H9 (cell line): ENCODE results near the gene COL18A1. TPM values are rescaled to one million over a fixed set of nuclear protein-coding genes. Genes with fewer than 3 reads are reported as not detected.

ENCODE experiments used
- DNase-seq: peaks from one replicate; pipeline ENCODE4 v3.0.0-alpha.2; 2017
- H2AFZ ChIP-seq: one replicate; pipeline ENCODE4 v1.6.1; 2013; ENCODE audit warnings: mild to moderate bottlenecking, low read length, control low read depth, moderate library complexity
- H2AK5ac ChIP-seq: 2 replicates; pipeline ENCODE4 v1.6.1; 2013; ENCODE audit warnings: low read length, control low read depth, mixed read lengths; ENCODE audit not compliant: insufficient read length
- H2BK120ac ChIP-seq: one replicate; pipeline ENCODE4 v1.6.1; 2013; ENCODE audit warnings: low read depth, mild to moderate bottlenecking, low read length, control low read depth, inconsistent platforms; ENCODE audit not compliant: poor library complexity, severe bottlenecking
- H2BK12ac ChIP-seq: 2 replicates; pipeline ENCODE4 v1.6.1; 2013; ENCODE audit warnings: low read length, control low read depth, mixed read lengths, low read depth; ENCODE audit not compliant: insufficient read length
- H2BK15ac ChIP-seq: 2 replicates; pipeline ENCODE4 v1.6.1; 2013; ENCODE audit warnings: low read depth, low read length, control low read depth
- H2BK20ac ChIP-seq: one replicate; pipeline ENCODE4 v1.6.1; 2013; ENCODE audit warnings: low read depth, mild to moderate bottlenecking, low read length, control low read depth, inconsistent platforms; ENCODE audit not compliant: poor library complexity, severe bottlenecking
- H2BK5ac ChIP-seq: 2 replicates; pipeline ENCODE4 v1.6.1; 2013; ENCODE audit warnings: low read length, control low read depth, mixed read lengths; ENCODE audit not compliant: insufficient read length
- H3K14ac ChIP-seq: 2 replicates; pipeline ENCODE4 v1.6.1; 2013; ENCODE audit warnings: low read length, control low read depth; ENCODE audit not compliant: insufficient read depth
- H3K18ac ChIP-seq: 2 replicates; pipeline ENCODE4 v1.6.1; 2013; ENCODE audit warnings: low read depth, mild to moderate bottlenecking, mixed read lengths, low read length, control low read depth; ENCODE audit not compliant: insufficient read length
- H3K23ac ChIP-seq: 2 replicates; pipeline ENCODE4 v1.6.1; 2013; ENCODE audit warnings: low read length, control low read depth, mixed read lengths, low read depth; ENCODE audit not compliant: insufficient read length
- H3K23me2 ChIP-seq: 2 replicates; pipeline ENCODE4 v1.6.1; 2013; ENCODE audit warnings: low read depth, mild to moderate bottlenecking, mixed read lengths, low read length, control low read depth; ENCODE audit not compliant: insufficient read length, poor library complexity, severe bottlenecking
- H3K27ac ChIP-seq: 2 replicates; pipeline ENCODE4 v1.5.1; 2013; ENCODE audit warnings: low read length, control low read depth, mixed read lengths, low read depth; ENCODE audit not compliant: insufficient read length
- H3K27me3 ChIP-seq: 2 replicates; pipeline ENCODE4 v1.6.1; 2013; ENCODE audit warnings: low read length, control low read depth, inconsistent platforms; ENCODE audit not compliant: insufficient read depth
- H3K4ac ChIP-seq: 2 replicates; pipeline ENCODE4 v1.6.1; 2013; ENCODE audit warnings: low read depth, mild to moderate bottlenecking, control low read depth, inconsistent platforms, low read length, moderate library complexity
- H3K4me1 ChIP-seq: 2 replicates; pipeline ENCODE4 v1.6.1; 2013; ENCODE audit warnings: low read length, control low read depth, inconsistent platforms; ENCODE audit not compliant: insufficient read depth
- H3K4me2 ChIP-seq: 2 replicates; pipeline ENCODE4 v1.6.1; 2013; ENCODE audit warnings: low read length, control low read depth, mixed read lengths; ENCODE audit not compliant: insufficient read length, insufficient read depth
- H3K56ac ChIP-seq: 2 replicates; pipeline ENCODE4 v1.6.1; 2013; ENCODE audit warnings: low read depth, mild to moderate bottlenecking, mixed read lengths, low read length, control low read depth; ENCODE audit not compliant: insufficient read length
- H3K79me1 ChIP-seq: 2 replicates; pipeline ENCODE4 v1.6.1; 2013; ENCODE audit warnings: low read depth, mild to moderate bottlenecking, moderate library complexity, low read length, control low read depth, inconsistent platforms; ENCODE audit not compliant: insufficient read depth, poor library complexity, severe bottlenecking
- H3K79me2 ChIP-seq: 2 replicates; pipeline ENCODE4 v1.6.1; 2013; ENCODE audit warnings: low read length, control low read depth, inconsistent platforms; ENCODE audit not compliant: insufficient read depth
- H3K9ac ChIP-seq: 2 replicates; pipeline ENCODE4 v1.6.1; 2013; ENCODE audit warnings: low read length, control low read depth, mixed read lengths; ENCODE audit not compliant: insufficient read length; ENCODE audit errors: extremely low read depth
- H3K9me3 ChIP-seq: one replicate; pipeline ENCODE4 v1.6.1; 2013; ENCODE audit warnings: low read depth, low read length, inconsistent platforms; ENCODE audit not compliant: control insufficient read depth
- H3T11ph ChIP-seq: one replicate; pipeline ENCODE4 v1.6.1; 2013; ENCODE audit warnings: mild to moderate bottlenecking, low read length, control low read depth, inconsistent platforms
- H4K20me1 ChIP-seq: one replicate; pipeline ENCODE4 v1.6.1; 2013; ENCODE audit not compliant: control insufficient read depth, insufficient read length, insufficient read depth
- H4K5ac ChIP-seq: 2 replicates; pipeline ENCODE4 v1.6.1; 2013; ENCODE audit warnings: low read depth, mild to moderate bottlenecking, mixed read lengths, low read length, control low read depth; ENCODE audit not compliant: insufficient read length
- H4K8ac ChIP-seq: replicated peaks from 2 replicates; pipeline ENCODE4 v1.6.1; 2013; ENCODE audit warnings: low read length, control low read depth, mixed read lengths, low read depth; ENCODE audit not compliant: insufficient read length
- H4K91ac ChIP-seq: 2 replicates; pipeline ENCODE4 v1.6.1; 2013; ENCODE audit warnings: low read depth, mild to moderate bottlenecking, moderate library complexity, mixed read lengths, low read length, control low read depth; ENCODE audit not compliant: insufficient read length
- H3K27ac Mint-ChIP-seq, 3 experiments: 2 replicates in 2 of 3; 3 replicates in 1 of 3; pipeline ENCODE4 v1.8.0; 2020 to 2021; ENCODE audit warnings: mixed read lengths in 3 of 3, mild to moderate bottlenecking in 1 of 3, moderate library complexity in 1 of 3
- H3K27me3 Mint-ChIP-seq: 2 replicates; pipeline ENCODE4 v1.8.0; 2021; ENCODE audit warnings: low read depth, mild to moderate bottlenecking, moderate library complexity, mixed read lengths
- H3K36me3 Mint-ChIP-seq, 3 experiments: 2 replicates in 2 of 3; 3 replicates in 1 of 3; pipeline ENCODE4 v1.8.0; 2020 to 2021; ENCODE audit warnings: low read depth in 3 of 3, mixed read lengths in 3 of 3; ENCODE audit not compliant: insufficient read depth in 1 of 3
- H3K4me1 Mint-ChIP-seq, 2 experiments: 2 replicates each; pipeline ENCODE4 v1.8.0; 2020; ENCODE audit warnings: mixed read lengths in 2 of 2
- H3K4me3 Mint-ChIP-seq, 2 experiments: 2 replicates in 1 of 2; 3 replicates in 1 of 2; pipeline ENCODE4 v1.8.0; 2020 to 2021; ENCODE audit warnings: mild to moderate bottlenecking in 2 of 2, mixed read lengths in 2 of 2, moderate library complexity in 1 of 2
- H3K9me3 Mint-ChIP-seq, 2 experiments: 2 replicates in 1 of 2; 3 replicates in 1 of 2; pipeline ENCODE4 v1.8.0; 2020; ENCODE audit warnings: mild to moderate bottlenecking in 2 of 2, mixed read lengths in 2 of 2, moderate library complexity in 1 of 2
- WGBS: extraction: QIAGEN DNeasy Blood & Tissue Kit; methylation state at CpG from one replicate; pipeline ENCODE4 v1.1.7; 2013; ENCODE audit warnings: missing lambda C conversion rate, low lambda C conversion rate, mixed read lengths; ENCODE audit not compliant: insufficient read length; ENCODE audit errors: extremely low coverage; 5-methylcytosine and 5-hydroxymethylcytosine counted together
- total RNA-seq: library from RNA; stranded (reverse); gene quantifications from 2 replicates; pipeline ENCODE4 v1.2.1, GENCODE V29; 2021
- TF ChIP-seq, protein P1 (sequence below): fragments of 200-600 bp; sonication (generic); conservative IDR thresholded peaks from 3 replicates; pipeline ENCODE4 v1.8.0; 2021; ENCODE audit warnings: antibody characterized with exemption, mild to moderate bottlenecking

Gene COL18A1
- total RNA-seq, 1 experiment from 2014 or later = 232 TPM

DNA sequence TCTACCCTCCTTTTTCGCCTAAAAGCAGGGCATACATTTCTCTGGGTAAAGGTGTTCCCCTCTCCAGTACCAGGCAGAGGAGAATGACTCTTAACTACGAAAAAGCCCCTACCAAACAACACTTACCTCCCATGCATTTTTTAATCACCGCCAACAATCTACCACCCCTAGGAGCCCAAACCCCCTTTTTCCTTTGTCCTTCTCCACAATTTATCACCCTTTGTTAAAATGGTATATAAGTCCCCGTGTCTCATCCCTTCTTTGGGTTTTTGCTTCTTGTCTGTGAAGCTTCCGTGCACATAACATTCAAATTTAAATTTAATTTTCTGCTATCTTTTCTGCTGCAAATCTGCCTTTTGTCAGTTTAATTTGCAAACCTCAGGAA lies 27.6 kb upstream of the COL18A1 start:
- peaks cover 43 to 45% of the 10 kb centered on the region in 2 experiments for H3K4me1 Mint-ChIP-seq
- Histone ChIP-seq H3K4me1 (no peaks in the 10 kb centered on the region; the same call in 1 of the 2 replicates), H4K8ac (no peak overlapping the region), H2BK12ac (no peak overlapping the region), H3K23me2 (no peaks in the 10 kb centered on the region), H3K79me1 (no peaks in the 10 kb centered on the region), H3K4ac (no peak overlapping the region), H2BK20ac (no peak overlapping the region), H3K27me3 (no peaks in the 10 kb centered on the region), H3K9ac (no peak overlapping the region), H3T11ph (no peak overlapping the region), H3K23ac (no peak overlapping the region), H4K5ac (no peak overlapping the region), H3K14ac (no peak overlapping the region), H3K4me2 (no peak overlapping the region), H2BK120ac (no peak overlapping the region), H2BK15ac (no peak overlapping the region), H4K20me1 (no peaks in the 10 kb centered on the region), H3K18ac (no peak overlapping the region), H2AK5ac (no peak overlapping the region), H3K79me2 (no peaks in the 10 kb centered on the region), H4K91ac (no peak overlapping the region), H2BK5ac (no peak overlapping the region), H3K56ac (no peak overlapping the region), H3K27ac (no peak overlapping the region), H3K9me3 (no peaks in the 10 kb centered on the region), H2AFZ (no peak overlapping the region)
- TF ChIP-seq, protein P1, sequence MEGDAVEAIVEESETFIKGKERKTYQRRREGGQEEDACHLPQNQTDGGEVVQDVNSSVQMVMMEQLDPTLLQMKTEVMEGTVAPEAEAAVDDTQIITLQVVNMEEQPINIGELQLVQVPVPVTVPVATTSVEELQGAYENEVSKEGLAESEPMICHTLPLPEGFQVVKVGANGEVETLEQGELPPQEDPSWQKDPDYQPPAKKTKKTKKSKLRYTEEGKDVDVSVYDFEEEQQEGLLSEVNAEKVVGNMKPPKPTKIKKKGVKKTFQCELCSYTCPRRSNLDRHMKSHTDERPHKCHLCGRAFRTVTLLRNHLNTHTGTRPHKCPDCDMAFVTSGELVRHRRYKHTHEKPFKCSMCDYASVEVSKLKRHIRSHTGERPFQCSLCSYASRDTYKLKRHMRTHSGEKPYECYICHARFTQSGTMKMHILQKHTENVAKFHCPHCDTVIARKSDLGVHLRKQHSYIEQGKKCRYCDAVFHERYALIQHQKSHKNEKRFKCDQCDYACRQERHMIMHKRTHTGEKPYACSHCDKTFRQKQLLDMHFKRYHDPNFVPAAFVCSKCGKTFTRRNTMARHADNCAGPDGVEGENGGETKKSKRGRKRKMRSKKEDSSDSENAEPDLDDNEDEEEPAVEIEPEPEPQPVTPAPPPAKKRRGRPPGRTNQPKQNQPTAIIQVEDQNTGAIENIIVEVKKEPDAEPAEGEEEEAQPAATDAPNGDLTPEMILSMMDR = no peak
- H3K4me3 Mint-ChIP-seq = peak overlapping the region in 1 of 2 experiments; percentile 8; a peak in 1 of 5 replicates
- peak overlapping the region; percentile 44 to 84 (median 79); a peak in 5 of 7 replicates for H3K27ac Mint-ChIP-seq
- no CpG with 5 or more reads among the region's 5 CpGs for WGBS
- peaks cover 27% of the 10 kb centered on the region in 2 experiments for H3K9me3 Mint-ChIP-seq
- no peak for DNase-seq
- H3K36me3 Mint-ChIP-seq = peaks cover 0 to 18% (median 12%) of the 10 kb centered on the region in 3 experiments; a peak in 6 of 7 replicates
- peaks cover 8% of the 10 kb centered on the region for H3K27me3 Mint-ChIP-seq
